Lower leg skin (tissue), 4 donors: Measurements from ENCODE around the gene A3GALT2. TPM values are rescaled to one million over a fixed set of nuclear protein-coding genes. Genes with fewer than 3 reads are reported as not detected.

Experiments used
- DNase-seq, 2 donors: peaks; one replicate each; pipeline ENCODE4 v3.0.0-alpha.2; 2019; ENCODE audit warnings: low spot score in 2 of 2
- H3K4me3 ChIP-seq: fragments of 200-600 bp; sonication (generic); 2 replicates; pipeline ENCODE4 v1.5.1; 2017; ENCODE audit warnings: mild to moderate bottlenecking, low read depth; ENCODE audit not compliant: poor library complexity, severe bottlenecking
- POLR2A ChIP-seq, 2 donors: fragments of 450-650 bp; IDR thresholded peaks; one replicate each; pipeline ENCODE4 v1.6.1; 2016 to 2017; ENCODE audit warnings: antibody characterized with exemption in 2 of 2, mild to moderate bottlenecking in 1 of 2, moderate library complexity in 1 of 2
- WGBS, 2 donors: methylation state at CpG; one replicate each; pipeline ENCODE4 v1.1.5; 2018; 5-methylcytosine and 5-hydroxymethylcytosine counted together
- intact Hi-C: fragments of 100-400 bp; cut with DNase I; formaldehyde crosslinking; loops from one replicate; pipeline ENCODE4 v1.15.0; 2023; ENCODE audit warnings: low total_unique reads
- total RNA-seq, 4 donors: library from RNA; depleted of rRNA; stranded (reverse); fragments of >200 nt; gene quantifications; one replicate each; pipeline ENCODE4 v1.1.0, GENCODE V29; 2016
- TF ChIP-seq, protein P1 (sequence below), 3 donors: fragments of 450-650 bp; IDR thresholded peaks; one replicate each; pipeline ENCODE4 v1.5.1; 2016; ENCODE audit warnings: antibody characterized with exemption in 3 of 3, mild to moderate bottlenecking in 3 of 3, moderate library complexity in 2 of 3

The A3GALT2 gene
- total RNA-seq, 4 donors from 2014 or later = not detected

DNA sequence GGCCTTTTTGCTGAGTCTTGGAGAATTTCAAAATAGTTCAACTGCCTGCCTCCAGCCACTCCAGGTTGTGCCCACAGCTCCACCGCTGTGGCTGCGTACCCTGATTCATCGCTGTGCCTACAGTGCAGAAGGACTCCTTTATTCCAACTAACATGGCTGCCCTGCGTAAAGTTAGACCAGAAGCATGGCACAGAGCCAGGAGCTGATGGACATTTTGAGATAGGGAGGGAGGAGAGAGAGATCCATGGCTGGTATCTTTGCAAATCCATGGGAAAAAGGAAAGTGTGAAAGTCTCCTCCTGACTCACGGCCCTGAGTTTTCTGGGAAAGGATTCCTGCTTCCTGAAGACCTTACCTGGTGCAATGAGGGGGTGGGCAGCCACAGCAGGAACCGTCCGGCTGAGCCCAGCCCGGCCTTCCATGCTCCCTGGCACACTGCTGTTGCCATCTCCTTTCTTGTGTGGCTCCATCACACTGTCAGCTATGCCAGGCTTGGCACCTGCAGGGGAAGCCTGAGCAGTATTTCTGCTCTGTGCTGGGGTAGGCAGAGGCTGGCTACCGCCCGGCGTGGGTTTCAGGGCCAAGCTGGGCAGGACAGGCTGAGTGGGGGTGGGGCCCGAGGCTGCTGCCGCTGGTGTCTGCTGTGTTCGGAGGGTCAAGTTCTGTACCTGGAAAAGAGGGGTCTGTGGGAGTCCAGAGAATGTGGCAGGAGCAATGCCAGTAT, 46.0 kb upstream of the A3GALT2 start:
- intact Hi-C loops = loop anchor here (5.0 kb wide), 3 partner anchors 70 to 270 kb away; no protein-coding TSS in a partner anchor
- no peak for DNase-seq
- WGBS, 2 donors = 79% methylated on average over 14 of the region's 14 CpGs
- H3K4me3 ChIP-seq = no peak overlapping the region
- no peak for TF ChIP-seq POLR2A (IDR thresholded peaks at IDR 0.05)
- TF ChIP-seq, protein P1, sequence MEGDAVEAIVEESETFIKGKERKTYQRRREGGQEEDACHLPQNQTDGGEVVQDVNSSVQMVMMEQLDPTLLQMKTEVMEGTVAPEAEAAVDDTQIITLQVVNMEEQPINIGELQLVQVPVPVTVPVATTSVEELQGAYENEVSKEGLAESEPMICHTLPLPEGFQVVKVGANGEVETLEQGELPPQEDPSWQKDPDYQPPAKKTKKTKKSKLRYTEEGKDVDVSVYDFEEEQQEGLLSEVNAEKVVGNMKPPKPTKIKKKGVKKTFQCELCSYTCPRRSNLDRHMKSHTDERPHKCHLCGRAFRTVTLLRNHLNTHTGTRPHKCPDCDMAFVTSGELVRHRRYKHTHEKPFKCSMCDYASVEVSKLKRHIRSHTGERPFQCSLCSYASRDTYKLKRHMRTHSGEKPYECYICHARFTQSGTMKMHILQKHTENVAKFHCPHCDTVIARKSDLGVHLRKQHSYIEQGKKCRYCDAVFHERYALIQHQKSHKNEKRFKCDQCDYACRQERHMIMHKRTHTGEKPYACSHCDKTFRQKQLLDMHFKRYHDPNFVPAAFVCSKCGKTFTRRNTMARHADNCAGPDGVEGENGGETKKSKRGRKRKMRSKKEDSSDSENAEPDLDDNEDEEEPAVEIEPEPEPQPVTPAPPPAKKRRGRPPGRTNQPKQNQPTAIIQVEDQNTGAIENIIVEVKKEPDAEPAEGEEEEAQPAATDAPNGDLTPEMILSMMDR (IDR thresholded peaks at IDR 0.05) = no peak

GRCh38 chr1:33365560-33365997, 44.7 kb upstream of the A3GALT2 start:
- H3K4me3 ChIP-seq = no peak overlapping the region

DNA sequence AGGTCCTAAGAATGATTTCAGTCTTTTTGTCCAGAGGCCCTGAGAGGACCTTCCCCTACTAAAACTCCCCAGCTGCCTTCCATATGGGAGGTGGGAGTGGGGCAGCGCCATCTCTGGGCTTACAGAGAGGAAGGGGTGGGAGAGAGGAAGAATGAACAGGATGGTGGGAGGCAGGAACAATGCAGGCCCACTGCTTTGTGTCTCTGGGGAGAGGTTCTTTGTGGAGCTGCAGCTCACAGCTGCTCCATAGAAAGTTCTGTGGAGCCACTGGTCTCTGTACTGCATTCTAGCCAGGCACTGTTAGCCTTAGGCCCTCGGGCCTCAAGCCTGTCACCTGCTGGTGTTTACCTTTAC, 43.6 kb upstream of the A3GALT2 start:
- TF ChIP-seq POLR2A (IDR thresholded peaks at IDR 0.05) = no peak
- TF ChIP-seq, protein P1 (IDR thresholded peaks at IDR 0.05) = no peak
- no peak for DNase-seq
- intact Hi-C loops = no loop called here
- WGBS, 2 donors = 30 to 38% methylated on average over 2 of the region's 2 CpGs
- H3K4me3 ChIP-seq = no peak overlapping the region

More at GRCh38 chr1:33365560-33365997, 44.7 kb upstream of the A3GALT2 start:
- TF ChIP-seq, protein P1 (IDR thresholded peaks at IDR 0.05) = no peak
- no peak for TF ChIP-seq POLR2A (IDR thresholded peaks at IDR 0.05)
- no peak for DNase-seq
- intact Hi-C loops = loop anchor here (5.0 kb wide), 3 partner anchors 68 to 268 kb away; no protein-coding TSS in a partner anchor
- 71 to 73% methylated on average over 9 of the region's 9 CpGs for WGBS, 2 donors

- H3K4me3 ChIP-seq = no peak overlapping the region
- TF ChIP-seq POLR2A (IDR thresholded peaks at IDR 0.05) = no peak
- TF ChIP-seq, protein P1 (IDR thresholded peaks at IDR 0.05) = no peak
- intact Hi-C loops = no loop called here
- DNase-seq = no peak
- 76 to 79% methylated on average over 5 of the region's 5 CpGs for WGBS, 2 donors
Measured at GRCh38 chr1:33363470-33363861, 42.6 kb upstream of the A3GALT2 start.

GRCh38 chr1:33363021-33363420, 42.1 kb upstream of the A3GALT2 start:
- no peak for DNase-seq
- no peak for TF ChIP-seq POLR2A (IDR thresholded peaks at IDR 0.05)
- TF ChIP-seq, protein P1 (IDR thresholded peaks at IDR 0.05) = no peak
- WGBS, 2 donors = 73 to 81% methylated on average over 5 of the region's 5 CpGs
- intact Hi-C loops = no loop called here
- H3K4me3 ChIP-seq = no peak overlapping the region
